HUES48 (cell line): ENCODE data around the gene HERC2.

ENCODE experiments used
- H3K27ac ChIP-seq: one replicate; pipeline ENCODE4 v1.7.0; 2013; ENCODE audit warnings: low read depth, low read length, inconsistent platforms
- H3K27me3 ChIP-seq: 2 replicates; pipeline ENCODE4 v1.6.1; 2013; ENCODE audit warnings: mild to moderate bottlenecking, low read length; ENCODE audit not compliant: control insufficient read depth, insufficient read depth
- H3K36me3 ChIP-seq: 2 replicates; pipeline ENCODE4 v1.6.1; 2013; ENCODE audit warnings: low read length; ENCODE audit not compliant: control insufficient read depth, insufficient read depth
- H3K4me1 ChIP-seq: 2 replicates; pipeline ENCODE4 v1.6.1; 2013; ENCODE audit warnings: mild to moderate bottlenecking, low read length; ENCODE audit not compliant: control insufficient read depth, insufficient read depth
- H3K4me3 ChIP-seq: 2 replicates; pipeline ENCODE4 v1.5.1; 2013; ENCODE audit warnings: mild to moderate bottlenecking, low read depth, low read length
- H3K9ac ChIP-seq: 2 replicates; pipeline ENCODE4 v1.6.1; 2013; ENCODE audit warnings: mild to moderate bottlenecking, low read depth, low read length, moderate library complexity
- H3K9me3 ChIP-seq: 2 replicates; pipeline ENCODE4 v1.6.1; 2013; ENCODE audit warnings: low read length; ENCODE audit not compliant: control insufficient read depth, insufficient read depth

HERC2 gene

DNA sequence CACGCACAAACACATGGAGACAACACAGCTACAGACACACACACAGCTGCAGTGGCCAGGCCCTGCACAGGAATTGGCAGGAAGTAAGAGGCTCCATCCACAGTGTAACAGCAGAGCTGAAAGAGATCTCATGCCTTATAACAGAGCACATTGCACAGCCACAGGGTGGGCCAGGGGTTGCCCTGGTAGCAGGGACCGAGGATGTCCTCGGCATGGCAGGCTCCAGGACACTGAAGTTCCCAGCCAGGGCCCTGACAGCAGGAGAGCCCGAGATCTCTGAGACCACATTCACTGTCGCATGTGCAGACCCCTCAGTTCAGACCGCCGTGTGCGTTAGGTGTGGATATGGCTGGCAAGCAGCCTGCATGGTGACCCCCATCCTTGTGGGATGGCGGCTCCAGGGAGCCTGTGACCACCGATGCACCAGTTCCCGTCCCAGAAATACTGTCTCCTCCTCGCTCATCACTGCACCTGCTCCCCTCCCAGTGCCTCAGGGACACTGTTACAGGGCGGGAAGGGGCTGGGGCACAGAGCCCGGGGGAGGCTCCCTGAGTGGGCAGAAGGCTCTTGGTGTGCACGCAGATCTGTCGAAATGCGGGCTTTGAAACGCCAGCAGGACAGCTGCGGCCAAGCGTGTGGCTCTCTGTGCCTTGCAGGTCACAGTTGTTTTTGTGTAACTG, 221.3 kb downstream of the HERC2 start:
- Histone ChIP-seq H3K9me3 (no peaks in the 10 kb centered on the region), H3K9ac (no peak overlapping the region), H3K27me3 (peaks cover 90% of the 10 kb centered on the region), H3K36me3 (no peaks in the 10 kb centered on the region), H3K27ac (no peak overlapping the region), H3K4me3 (no peak overlapping the region), H3K4me1 (peaks cover 15% of the 10 kb centered on the region; the same call in 1 of the 2 replicates)

DNA sequence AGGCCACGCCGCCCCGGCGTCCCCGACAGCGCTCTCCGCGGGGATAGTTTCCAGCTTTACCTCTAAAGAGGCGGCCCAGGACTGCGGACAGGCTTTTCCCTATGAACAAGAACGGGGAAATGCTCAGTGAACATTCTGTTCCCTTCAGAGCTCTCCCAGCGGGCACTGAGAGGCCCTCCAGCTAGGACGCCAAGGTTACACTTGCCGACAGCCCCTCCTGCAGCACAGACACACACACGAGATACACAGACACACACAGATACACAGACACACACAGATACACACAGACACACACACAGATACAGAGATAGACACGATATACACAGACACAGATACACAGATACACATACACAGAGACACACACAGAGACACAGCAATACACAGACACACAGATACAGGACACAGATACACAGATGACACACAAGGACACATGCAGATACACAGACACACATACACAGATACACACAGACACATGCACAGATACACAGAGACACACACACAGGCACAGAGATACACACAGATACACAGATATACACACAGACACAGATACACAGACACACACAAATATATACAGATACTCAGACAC, 222.3 kb downstream of the HERC2 start:
- Histone ChIP-seq H3K4me1 (peaks cover 15% of the 10 kb centered on the region; the same call in 1 of the 2 replicates), H3K27me3 (peaks cover 95% of the 10 kb centered on the region), H3K36me3 (no peaks in the 10 kb centered on the region), H3K4me3 (peak overlapping the region; percentile 50), H3K9me3 (no peaks in the 10 kb centered on the region), H3K27ac (no peak overlapping the region), H3K9ac (no peak overlapping the region)

DNA sequence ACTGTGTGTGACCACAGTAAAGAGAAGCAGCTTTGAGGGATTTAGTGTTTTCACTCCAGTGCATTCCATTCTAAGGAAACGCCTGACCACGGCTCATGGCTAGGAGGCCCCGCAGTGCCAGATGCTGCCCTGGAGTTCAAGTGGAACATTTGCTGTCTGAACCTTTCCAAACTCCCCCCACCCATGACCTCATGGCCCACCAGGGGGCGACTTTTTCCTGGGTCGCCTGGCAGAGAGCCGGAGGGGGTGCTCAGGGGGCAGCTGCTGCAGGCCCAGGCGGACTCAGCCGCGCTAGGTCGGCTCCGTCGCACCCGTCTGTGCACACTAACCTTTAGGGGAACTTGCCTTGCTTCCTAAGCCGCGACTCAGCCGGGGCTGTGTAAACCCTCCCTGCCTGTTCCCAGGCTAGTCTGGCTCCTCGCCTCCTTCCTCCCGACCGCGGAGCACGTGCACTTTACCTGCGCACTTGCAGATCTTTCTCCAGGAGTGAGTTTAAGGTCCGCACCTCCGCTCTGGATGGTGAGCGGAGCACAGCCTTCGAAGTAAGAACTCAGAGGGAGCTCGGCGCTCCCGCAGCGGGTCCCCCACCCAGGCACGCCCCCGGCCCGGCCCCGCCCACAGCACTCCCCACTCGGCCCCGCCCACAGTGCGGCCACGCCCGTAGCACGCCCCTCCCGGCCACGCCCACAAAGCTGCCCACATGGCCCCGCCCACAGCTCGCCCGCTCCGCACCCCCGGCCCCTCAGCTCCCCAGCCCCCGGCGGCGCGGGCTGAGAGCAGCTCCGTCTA, 223.0 kb downstream of the HERC2 start, which contains the start of gene OCA2:
Gene OCA2 (minus strand): TSS at position 550 of the 789 bp plus-strand sequence. CDS start 17,441 bp downstream, outside the sequence.
- H3K9ac ChIP-seq = no peak within 1 kb of the TSS
- H3K27me3 ChIP-seq = peaks cover 95% of the 10 kb centered on the region
- H3K27ac ChIP-seq = peak within 1 kb of the TSS; percentile 25
- H3K36me3 ChIP-seq = no peaks in the 10 kb centered on the region
- H3K9me3 ChIP-seq = no peaks in the 10 kb centered on the region
- peaks cover 15% of the 10 kb centered on the region; the same call in 1 of the 2 replicates for H3K4me1 ChIP-seq
- H3K4me3 ChIP-seq = peak within 1 kb of the TSS; percentile 50

GRCh38 chr15:28098360-28098765, 223.6 kb downstream of the HERC2 start:
- Histone ChIP-seq H3K36me3 (no peaks in the 10 kb centered on the region), H3K9ac (no peak overlapping the region), H3K27ac (no peak overlapping the region), H3K4me1 (peaks cover 15% of the 10 kb centered on the region; the same call in 1 of the 2 replicates), H3K27me3 (peaks cover 96% of the 10 kb centered on the region), H3K4me3 (peak overlapping the region; percentile 49; the same call in 1 of the 2 replicates), H3K9me3 (no peaks in the 10 kb centered on the region)

DNA sequence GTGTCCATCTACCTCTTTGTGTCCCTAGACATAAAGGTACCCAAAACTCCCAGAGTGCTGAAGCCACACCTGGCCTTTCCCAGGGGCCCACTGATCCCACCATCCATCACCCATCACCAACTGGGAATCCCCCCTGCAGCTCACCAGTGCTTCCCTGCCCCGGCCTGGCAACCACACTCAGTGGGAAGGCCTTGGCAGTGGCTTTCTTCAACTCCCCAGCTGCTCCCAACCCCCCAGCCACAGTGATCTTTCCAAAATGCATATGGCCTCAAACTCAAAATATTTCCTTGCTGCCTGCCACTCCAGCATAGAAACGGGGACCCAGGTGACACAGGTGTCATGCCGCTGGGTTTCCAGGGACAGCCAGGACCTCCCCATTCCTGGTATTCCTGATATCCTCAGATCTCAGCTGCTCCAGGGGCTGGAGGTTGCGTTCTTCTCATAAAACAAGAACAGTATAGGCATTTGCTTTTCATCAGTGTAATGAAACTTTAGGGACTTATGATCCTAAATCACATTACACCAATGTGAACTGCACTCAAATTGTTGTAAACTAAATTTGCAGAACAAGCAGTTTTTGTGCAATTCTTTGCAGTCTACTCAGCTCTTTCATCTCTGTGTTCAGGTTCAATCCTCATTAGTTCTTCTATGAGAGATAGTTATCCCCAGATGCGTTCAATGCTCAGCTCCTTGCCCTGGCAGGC, 224.2 kb downstream of the HERC2 start:
- Histone ChIP-seq H3K27me3 (peaks cover 96% of the 10 kb centered on the region), H3K27ac (no peak overlapping the region), H3K4me1 (peaks cover 15% of the 10 kb centered on the region; the same call in 1 of the 2 replicates), H3K4me3 (no peak overlapping the region), H3K9ac (no peak overlapping the region), H3K9me3 (no peaks in the 10 kb centered on the region), H3K36me3 (no peaks in the 10 kb centered on the region)

DNA sequence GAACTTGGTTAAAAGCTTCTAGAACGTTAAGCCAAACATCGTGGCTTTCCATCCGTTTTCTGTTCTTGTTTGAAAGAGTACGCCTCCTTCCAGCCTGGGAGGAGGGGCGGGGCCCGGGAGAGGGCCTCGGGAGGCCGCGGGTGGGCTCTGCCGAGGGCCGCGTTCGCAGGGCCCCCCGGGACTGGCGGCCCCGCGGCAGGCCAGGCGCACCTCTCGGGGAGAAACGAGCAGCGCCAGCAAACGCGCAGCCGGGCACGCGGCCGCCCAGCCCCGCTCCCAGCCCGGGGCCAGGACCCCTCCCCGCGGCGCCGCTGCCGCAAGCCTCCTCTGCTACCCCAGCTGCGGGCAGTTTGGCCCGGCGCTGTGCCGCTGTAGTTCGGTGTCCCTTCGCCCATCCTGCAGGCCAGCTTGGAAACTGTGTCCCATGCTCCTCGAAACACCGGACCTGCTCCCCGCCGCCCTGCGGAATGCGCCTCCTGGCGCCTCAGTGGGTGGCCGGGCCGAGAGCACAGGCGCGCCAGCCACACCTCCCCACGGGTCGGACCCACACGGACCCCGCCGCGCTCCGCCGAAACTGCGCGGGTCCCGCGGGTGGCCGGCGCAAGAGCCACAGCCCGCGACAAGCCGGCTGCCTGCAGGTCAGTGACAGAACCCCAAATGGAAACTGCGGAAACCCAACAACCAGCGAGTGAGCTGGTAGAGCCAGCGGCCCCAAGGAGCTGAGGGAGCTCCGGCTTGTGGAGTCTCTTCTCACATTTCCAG, 225.1 kb downstream of the HERC2 start:
- Histone ChIP-seq H3K27ac (no peak overlapping the region), H3K27me3 (peaks cover 91% of the 10 kb centered on the region), H3K9ac (no peak overlapping the region), H3K36me3 (no peaks in the 10 kb centered on the region), H3K4me3 (peak overlapping the region; percentile 58), H3K4me1 (peaks cover 15% of the 10 kb centered on the region; the same call in 1 of the 2 replicates), H3K9me3 (no peaks in the 10 kb centered on the region)

DNA sequence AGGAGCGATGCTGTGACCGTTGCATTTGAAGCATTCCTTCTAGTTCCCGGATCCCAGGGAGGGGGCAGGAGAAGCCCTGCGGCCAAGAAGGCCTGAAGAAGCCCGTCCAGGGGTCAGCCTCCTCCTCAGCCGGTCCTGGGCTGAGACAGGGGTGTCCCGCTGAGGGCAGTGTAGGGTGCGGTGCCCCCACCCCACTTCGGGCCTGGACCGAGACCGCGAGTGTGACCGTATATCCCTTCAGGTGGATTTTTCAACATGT, 225.6 kb downstream of the HERC2 start:
- Histone ChIP-seq H3K27me3 (peaks cover 86% of the 10 kb centered on the region), H3K4me1 (peaks cover 15% of the 10 kb centered on the region; the same call in 1 of the 2 replicates), H3K36me3 (no peaks in the 10 kb centered on the region), H3K9ac (no peak overlapping the region), H3K9me3 (no peaks in the 10 kb centered on the region), H3K27ac (no peak overlapping the region), H3K4me3 (peak overlapping the region; percentile 58)

DNA sequence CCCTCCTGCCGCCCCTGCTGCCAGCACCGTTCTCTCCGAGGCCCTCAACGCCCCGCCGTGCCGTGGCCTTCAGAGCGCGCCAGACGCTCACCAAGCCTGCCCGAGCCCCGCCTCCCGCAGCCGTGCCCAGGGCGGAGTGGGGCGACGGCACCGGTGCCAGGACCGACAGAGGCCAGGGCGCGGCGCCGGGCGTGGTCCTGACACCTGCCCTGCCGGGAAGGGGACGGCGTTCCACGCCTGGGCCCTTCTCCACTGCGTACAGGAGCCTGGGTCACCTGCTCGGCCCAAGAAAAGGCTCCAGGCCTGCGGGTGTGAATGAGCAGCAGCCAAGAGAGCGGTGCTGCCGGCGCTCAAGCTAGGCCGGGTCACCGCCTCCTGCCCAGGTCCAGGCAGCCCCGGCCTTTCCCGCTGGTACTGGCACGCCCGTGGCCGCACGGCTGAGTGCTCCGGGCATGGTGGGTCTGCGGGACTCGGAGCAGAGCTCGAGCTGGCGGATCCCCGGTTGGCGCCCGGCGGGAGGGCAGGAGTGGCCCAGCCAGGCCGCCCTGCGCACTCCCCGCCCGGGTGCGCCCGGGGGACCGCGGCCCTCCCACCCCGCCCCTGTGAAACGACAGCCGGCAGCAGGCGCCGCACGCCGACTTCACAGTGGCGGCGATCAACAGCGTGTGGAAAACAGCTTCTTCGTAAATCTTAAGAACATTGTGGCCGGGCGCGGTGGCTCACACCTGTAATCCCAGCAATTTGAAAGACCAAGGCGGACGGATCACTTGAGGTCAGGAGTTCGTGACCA, 227.1 kb downstream of the HERC2 start:
- Histone ChIP-seq H3K36me3 (no peaks in the 10 kb centered on the region), H3K9ac (no peak overlapping the region), H3K27ac (no peak overlapping the region), H3K9me3 (no peaks in the 10 kb centered on the region), H3K4me3 (peak overlapping the region; percentile 58), H3K4me1 (peaks cover 15% of the 10 kb centered on the region; the same call in 1 of the 2 replicates), H3K27me3 (peaks cover 72% of the 10 kb centered on the region)

DNA sequence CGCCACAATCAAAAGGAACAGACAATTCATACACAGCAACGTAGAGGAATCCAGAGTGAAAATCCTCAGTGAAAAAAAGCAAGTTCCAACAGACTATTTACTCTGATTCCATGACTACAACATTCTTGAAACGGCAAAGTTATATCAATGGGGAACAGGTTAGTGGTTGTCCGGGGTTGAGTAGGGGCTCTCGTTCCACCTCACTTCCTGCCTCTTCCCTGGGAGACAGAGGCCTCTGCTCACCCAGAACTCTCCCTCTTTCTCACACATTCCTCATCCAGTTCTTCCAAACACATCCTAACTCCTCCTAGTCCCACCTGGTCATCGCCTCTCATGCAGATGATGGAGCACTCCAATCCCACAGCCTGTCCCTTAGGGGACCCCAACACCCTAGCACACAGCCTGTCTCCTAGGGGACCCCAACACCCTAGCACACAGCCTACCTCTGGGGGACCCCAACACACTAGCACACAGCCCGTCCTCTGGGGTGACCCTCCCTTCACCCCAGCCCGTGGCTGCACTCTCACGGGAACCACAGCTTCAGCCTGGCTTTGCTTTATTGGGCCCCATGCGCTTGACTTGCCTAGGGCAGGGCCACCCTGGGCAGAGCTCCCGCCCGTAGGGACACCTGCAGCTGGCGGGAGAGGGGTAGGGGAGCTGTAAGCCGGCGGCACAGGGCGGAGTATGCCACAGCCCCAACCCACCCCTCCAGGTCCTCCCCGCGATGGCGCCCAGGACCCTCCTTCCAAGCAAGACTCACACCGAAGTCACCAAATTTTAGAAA, 228.0 kb downstream of the HERC2 start:
- no peaks in the 10 kb centered on the region for H3K36me3 ChIP-seq
- H3K9me3 ChIP-seq = no peaks in the 10 kb centered on the region
- H3K27ac ChIP-seq = no peak overlapping the region
- peaks cover 64% of the 10 kb centered on the region for H3K27me3 ChIP-seq
- H3K9ac ChIP-seq = no peak overlapping the region
- H3K4me1 ChIP-seq = peaks cover 14% of the 10 kb centered on the region; the same call in 1 of the 2 replicates
- H3K4me3 ChIP-seq = peak overlapping the region; percentile 58
